Prostate gland (tissue), 2 donors: Measurements from ENCODE around the gene DES. TPM values are rescaled to one million over a fixed set of nuclear protein-coding genes. Genes with fewer than 3 reads are reported as not detected.
A peak's percentile ranks its signal among the peaks of the same experiment; 100 is the strongest.

Experiments
- DNase-seq: peaks from one replicate; pipeline ENCODE4 v3.0.0-alpha.2; 2019; ENCODE audit warnings: low spot score
- H3K27ac ChIP-seq, 2 donors: fragments of 200-600 bp; sonication (generic); 2 replicates each; pipeline ENCODE4 v1.5.1; 2017 to 2019
- H3K27me3 ChIP-seq: fragments of 200-600 bp; sonication (generic); replicated peaks from 2 replicates; pipeline ENCODE4 v1.5.1; 2019; ENCODE audit not compliant: insufficient read depth
- H3K36me3 ChIP-seq, 2 donors: fragments of 200-600 bp; sonication (generic); 1 replicate in 1 of 2; 2 replicates in 1 of 2; pipeline versions ENCODE4 v1.5.1 to v1.8.1; 2017 to 2019
- H3K4me1 ChIP-seq: fragments of 200-600 bp; sonication (generic); replicated peaks from 2 replicates; pipeline ENCODE4 v1.5.1; 2019
- H3K4me3 ChIP-seq, 2 donors: fragments of 200-600 bp; sonication (generic); 2 replicates each; pipeline ENCODE4 v1.5.1; 2017 to 2019
- H3K9me3 ChIP-seq: fragments of 200-600 bp; sonication (generic); 2 replicates; pipeline ENCODE4 v1.5.1; 2017
- POLR2A ChIP-seq: fragments of 450-650 bp; IDR thresholded peaks from one replicate; pipeline ENCODE4 v1.6.1; 2016; ENCODE audit warnings: antibody characterized with exemption, mild to moderate bottlenecking
- POLR2AphosphoS5 ChIP-seq: sonication (generic); formaldehyde crosslinking; IDR thresholded peaks from one replicate; pipeline ENCODE4 v1.6.1; 2017; ENCODE audit warnings: antibody characterized with exemption
- WGBS: methylation state at CpG from one replicate; pipeline ENCODE4 v1.1.5; 2018; 5-methylcytosine and 5-hydroxymethylcytosine counted together
- intact Hi-C: fragments of 100-400 bp; cut with DNase I; formaldehyde crosslinking; loops from one replicate; pipeline ENCODE4 v1.14.2; 2022
- total RNA-seq, 2 donors: library from RNA; depleted of rRNA; stranded (reverse); fragments of >200 nt; gene quantifications; one replicate each; pipeline ENCODE4 v1.1.0, GENCODE V29; 2016
- TF ChIP-seq, protein P1 (sequence below), 4 experiments: fragments of 200-600 bp in 2 of 4; fragments of 450-650 bp in 2 of 4; sonication (generic) in 2 of 4; IDR thresholded peaks; 1 replicate in 3 of 4; 2 replicates in 1 of 4; pipeline ENCODE4 v1.5.1; 2016 to 2019; ENCODE audit warnings: antibody characterized with exemption in 4 of 4, mild to moderate bottlenecking in 2 of 4, moderate library complexity in 2 of 4

DES gene
- total RNA-seq, 2 donors from 2014 or later, result 1,584 to 1,742 TPM

DNA sequence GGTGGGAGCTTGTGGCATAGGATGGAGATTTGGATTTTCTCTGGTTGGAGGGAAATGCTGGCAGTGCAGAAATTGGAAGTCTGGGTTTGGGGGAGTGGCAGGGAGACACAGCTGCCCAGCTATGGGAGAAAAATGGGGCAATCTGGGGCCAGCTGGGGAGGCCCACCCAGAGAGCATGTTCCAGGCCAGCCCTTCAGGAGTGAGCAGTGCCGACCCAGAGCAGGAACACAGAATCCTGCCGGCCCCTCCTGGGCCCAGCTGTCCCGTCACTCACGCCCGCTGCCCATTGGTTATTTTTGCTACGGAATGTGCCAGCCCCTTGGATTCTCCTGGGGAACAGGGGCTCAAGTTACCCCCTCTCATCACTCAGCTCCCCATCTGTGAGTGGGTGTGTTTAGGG is 21.3 kb downstream of the DES start:
- 70% methylated on average over 6 of the region's 6 CpGs for WGBS

DNA sequence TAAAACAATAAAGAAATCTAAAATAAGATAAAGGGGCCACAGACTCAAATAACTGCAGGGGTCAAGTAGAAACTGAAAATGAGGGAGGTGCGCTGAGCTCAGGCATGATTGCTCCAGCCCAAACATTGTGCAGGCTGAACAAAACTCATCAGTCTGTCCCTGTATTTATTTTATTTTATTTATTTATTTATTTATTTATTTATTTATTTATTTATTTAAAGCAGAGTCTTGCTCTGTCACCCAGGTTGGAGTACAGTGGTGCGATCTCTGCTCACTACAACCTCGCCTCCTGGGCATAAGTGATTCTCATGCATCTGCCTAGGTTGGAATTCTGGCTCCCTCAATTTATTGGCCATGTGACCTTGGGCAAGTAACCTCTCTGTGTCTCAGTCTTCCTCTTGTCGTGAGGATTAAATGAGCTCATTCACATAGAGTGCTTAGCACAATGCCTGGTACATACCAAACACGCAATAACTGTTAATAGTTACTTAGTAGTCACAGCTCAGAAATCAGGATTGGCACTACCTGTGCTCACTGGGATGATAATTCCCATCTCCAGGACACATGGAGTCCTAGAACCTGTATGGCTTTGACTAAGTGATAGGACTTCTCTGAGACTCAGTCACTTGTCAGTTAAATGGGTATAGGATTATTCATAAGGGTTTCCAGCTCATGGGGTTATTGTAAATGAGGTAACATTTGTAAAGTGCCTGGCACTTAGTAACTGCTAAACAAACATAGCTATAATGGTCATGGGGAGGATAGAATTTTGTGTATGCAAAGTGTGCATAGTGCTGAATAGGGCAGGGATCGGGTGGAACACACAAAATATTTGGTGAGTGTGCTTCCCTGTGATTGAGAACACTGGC is 22.4 kb downstream of the DES start:
- no peak for TF ChIP-seq POLR2AphosphoS5
- TF ChIP-seq, protein P1, sequence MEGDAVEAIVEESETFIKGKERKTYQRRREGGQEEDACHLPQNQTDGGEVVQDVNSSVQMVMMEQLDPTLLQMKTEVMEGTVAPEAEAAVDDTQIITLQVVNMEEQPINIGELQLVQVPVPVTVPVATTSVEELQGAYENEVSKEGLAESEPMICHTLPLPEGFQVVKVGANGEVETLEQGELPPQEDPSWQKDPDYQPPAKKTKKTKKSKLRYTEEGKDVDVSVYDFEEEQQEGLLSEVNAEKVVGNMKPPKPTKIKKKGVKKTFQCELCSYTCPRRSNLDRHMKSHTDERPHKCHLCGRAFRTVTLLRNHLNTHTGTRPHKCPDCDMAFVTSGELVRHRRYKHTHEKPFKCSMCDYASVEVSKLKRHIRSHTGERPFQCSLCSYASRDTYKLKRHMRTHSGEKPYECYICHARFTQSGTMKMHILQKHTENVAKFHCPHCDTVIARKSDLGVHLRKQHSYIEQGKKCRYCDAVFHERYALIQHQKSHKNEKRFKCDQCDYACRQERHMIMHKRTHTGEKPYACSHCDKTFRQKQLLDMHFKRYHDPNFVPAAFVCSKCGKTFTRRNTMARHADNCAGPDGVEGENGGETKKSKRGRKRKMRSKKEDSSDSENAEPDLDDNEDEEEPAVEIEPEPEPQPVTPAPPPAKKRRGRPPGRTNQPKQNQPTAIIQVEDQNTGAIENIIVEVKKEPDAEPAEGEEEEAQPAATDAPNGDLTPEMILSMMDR (IDR thresholded peaks at IDR 0.05), result no peak
- TF ChIP-seq POLR2A, result no peak
- WGBS, result 82% methylated on average over 6 of the region's 6 CpGs
- Histone ChIP-seq H3K36me3 (no peaks in the 10 kb centered on the region), H3K27me3 (no peaks in the 10 kb centered on the region), H3K9me3 (no peaks in the 10 kb centered on the region), H3K27ac (peak overlapping the region in 1 of 2 donors; percentile 77), H3K4me3 (no peak overlapping the region), H3K4me1 (no peaks in the 10 kb centered on the region)
- intact Hi-C loops, result no loop called here
- DNase-seq, result no peak

More for the DNA sequence above, 21.3 kb downstream of the DES start:
- Histone ChIP-seq H3K36me3 (no peaks in the 10 kb centered on the region), H3K9me3 (no peaks in the 10 kb centered on the region), H3K4me3 (no peak overlapping the region), H3K27ac (no peak overlapping the region), H3K4me1 (no peaks in the 10 kb centered on the region), H3K27me3 (no peaks in the 10 kb centered on the region)
- DNase-seq, result no peak
- TF ChIP-seq POLR2A, result no peak
- no peak for TF ChIP-seq POLR2AphosphoS5
- TF ChIP-seq, protein P1 (IDR thresholded peaks at IDR 0.05), result no peak
- intact Hi-C loops, result no loop called here

DNA sequence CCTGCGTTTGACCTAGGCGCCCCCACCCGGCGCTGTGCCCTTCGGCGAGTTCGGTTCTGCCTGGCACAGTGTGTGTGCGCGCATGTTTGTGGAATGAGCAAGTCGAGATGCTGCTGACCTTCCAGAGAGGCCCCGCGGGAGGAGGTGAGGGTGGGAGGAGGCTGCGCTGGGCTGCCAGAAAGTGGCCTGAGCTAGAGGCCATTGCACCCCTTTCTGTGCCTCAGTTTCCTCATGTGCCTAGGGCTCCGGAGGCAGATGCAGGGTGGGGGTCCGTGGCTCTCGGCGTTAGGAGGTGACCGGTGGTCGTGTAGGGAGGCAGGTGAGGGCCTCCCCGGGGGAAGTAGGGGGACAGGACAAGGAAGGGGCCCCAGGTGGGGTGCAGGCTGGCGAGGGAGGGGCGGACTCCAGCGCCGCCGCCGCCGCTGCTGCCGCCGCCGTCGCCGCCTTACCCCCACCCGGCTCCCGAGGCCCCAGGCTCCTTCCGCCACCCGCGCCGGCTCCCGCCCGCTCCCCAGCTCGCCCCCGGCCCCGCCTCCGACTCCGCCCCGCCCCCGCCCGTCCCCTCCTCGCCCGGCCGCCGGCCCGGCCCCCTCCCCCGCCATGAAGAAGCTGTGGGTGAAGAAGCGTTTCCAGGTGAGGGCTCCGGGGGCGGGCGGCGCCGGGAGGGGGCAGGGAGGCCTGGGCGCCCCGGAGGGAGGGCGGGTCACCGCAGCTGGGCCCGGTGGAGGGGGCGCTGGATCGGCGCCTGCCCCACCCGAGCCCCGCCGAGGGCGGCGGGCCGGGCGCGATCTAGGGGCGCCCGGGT is 23.5 kb downstream of the DES start:
- H3K27me3 ChIP-seq, result no peaks in the 10 kb centered on the region
- H3K4me1 ChIP-seq, result no peaks in the 10 kb centered on the region
- DNase-seq, result peak; percentile 39
- H3K27ac ChIP-seq, result peak overlapping the region; percentile 75 to 77
- intact Hi-C loops, result no loop called here
- TF ChIP-seq POLR2AphosphoS5 (no peak), POLR2A (peak; percentile 18)
- TF ChIP-seq, protein P1 (IDR thresholded peaks at IDR 0.05), result no peak
- WGBS, result 3% methylated on average over 74 of the region's 78 CpGs
- H3K36me3 ChIP-seq, result no peaks in the 10 kb centered on the region
- H3K4me3 ChIP-seq, result peak overlapping the region; percentile 61 to 69
- no peaks in the 10 kb centered on the region for H3K9me3 ChIP-seq

DNA sequence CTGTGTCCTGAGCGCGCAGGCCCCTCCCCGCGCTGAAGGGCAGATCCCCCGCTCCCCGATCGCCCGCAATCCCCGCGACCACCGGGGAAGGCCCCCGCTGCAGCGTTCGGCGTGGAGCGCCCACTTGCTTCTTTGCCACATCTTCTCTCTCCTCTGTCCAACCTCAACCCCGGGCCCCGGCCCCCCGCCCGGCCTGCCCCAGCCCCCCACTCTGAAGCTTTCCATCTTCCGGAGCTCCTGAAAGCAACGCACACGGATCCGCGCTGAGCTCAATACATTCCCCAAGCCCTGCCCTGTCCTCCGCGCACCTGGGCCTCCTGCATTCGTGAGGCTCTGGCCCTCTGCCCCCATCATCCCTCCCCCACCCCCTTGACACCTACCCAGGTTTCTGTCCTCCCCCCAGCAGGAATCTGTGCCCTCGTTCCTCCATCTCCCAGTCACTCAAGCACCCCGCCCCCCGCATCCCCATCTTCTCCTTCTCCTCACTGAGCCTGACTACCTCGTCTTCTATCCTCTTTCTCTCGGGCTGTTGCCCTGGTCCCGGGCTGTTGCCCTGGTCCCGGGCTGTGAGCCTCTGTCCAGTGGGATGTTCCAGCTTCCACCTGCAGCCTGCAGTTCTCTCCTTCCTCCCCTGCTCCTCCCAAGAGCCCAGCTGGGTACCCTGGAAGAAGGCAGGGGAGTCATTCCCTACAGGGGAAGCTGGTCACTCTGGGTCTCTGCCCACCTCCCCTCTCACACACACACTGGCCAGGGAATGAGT is 24.3 kb downstream of the DES start:
- intact Hi-C loops, result no loop called here
- TF ChIP-seq POLR2AphosphoS5 (no peak), POLR2A (no peak)
- TF ChIP-seq, protein P1 (IDR thresholded peaks at IDR 0.05), result no peak

More for the DNA sequence above, 24.3 kb downstream of the DES start:
- H3K27me3 ChIP-seq, result no peaks in the 10 kb centered on the region
- DNase-seq, result no peak
- H3K9me3 ChIP-seq, result no peaks in the 10 kb centered on the region
- no peaks in the 10 kb centered on the region for H3K4me1 ChIP-seq
- 6% methylated on average over 35 of the region's 35 CpGs for WGBS
- peak overlapping the region; percentile 61 to 69 for H3K4me3 ChIP-seq
- no peaks in the 10 kb centered on the region for H3K36me3 ChIP-seq
- H3K27ac ChIP-seq, result peak overlapping the region; percentile 66 to 77
